GM18870 (cell line): ENCODE results near the gene DCBLD1.

Experiments used
- ATAC-seq: cut with Tn5 transposase; IDR thresholded peaks from one replicate; pipeline ENCODE4 v1.9.1; 2021; ENCODE audit warnings: moderate library complexity; ENCODE audit not compliant: unreplicated experiment

The DCBLD1 gene

GRCh38 chr6:117555262-117555849 lies 72.9 kb downstream of the DCBLD1 start:
- no peak for ATAC-seq

GRCh38 chr6:117555882-117556498 lies 73.5 kb downstream of the DCBLD1 start:
- ATAC-seq = no peak

- no peak for ATAC-seq
Observed at GRCh38 chr6:117557951-117558350, 75.5 kb downstream of the DCBLD1 start.

- no peak for ATAC-seq
Observed at GRCh38 chr6:117558818-117559217, 76.3 kb downstream of the DCBLD1 start.

- ATAC-seq = no peak
Observed at GRCh38 chr6:117559299-117559698, 76.8 kb downstream of the DCBLD1 start.

- no peak for ATAC-seq
Observed at GRCh38 chr6:117561128-117561527, 78.7 kb downstream of the DCBLD1 start.

- no peak for ATAC-seq
Observed at GRCh38 chr6:117564681-117565080, 82.2 kb downstream of the DCBLD1 start.

- ATAC-seq = no peak
Observed at GRCh38 chr6:117568247-117568646, 85.8 kb downstream of the DCBLD1 start.

GRCh38 chr6:117568831-117569410 lies 86.4 kb downstream of the DCBLD1 start:
- no peak for ATAC-seq

- no peak for ATAC-seq
Observed at GRCh38 chr6:117573006-117573680, 90.7 kb downstream of the DCBLD1 start.

GRCh38 chr6:117574198-117574597 lies 91.7 kb downstream of the DCBLD1 start:
- no peak for ATAC-seq

GRCh38 chr6:117585647-117586046 lies 103.2 kb downstream of the DCBLD1 start:
- ATAC-seq = no peak

- ATAC-seq = no peak
Observed at GRCh38 chr6:117590447-117590846, 108.0 kb downstream of the DCBLD1 start.

- ATAC-seq = no peak
Observed at GRCh38 chr6:117591405-117591804, 108.9 kb downstream of the DCBLD1 start.

GRCh38 chr6:117592983-117593759 lies 110.7 kb downstream of the DCBLD1 start:
- no peak for ATAC-seq

GRCh38 chr6:117595099-117595923 lies 112.8 kb downstream of the DCBLD1 start:
- ATAC-seq = no peak

GRCh38 chr6:117597755-117598154 lies 115.3 kb downstream of the DCBLD1 start:
- ATAC-seq = no peak
